CD8-positive, alpha-beta memory T cell (primary cell): Measurements from ENCODE around the gene PRKAG1. TPM values are rescaled to one million over a fixed set of nuclear protein-coding genes. Genes with fewer than 3 reads are reported as not detected.
A peak's percentile ranks its signal among the peaks of the same experiment; 100 is the strongest.

ENCODE experiments used
- CTCF ChIA-PET: fragments of 350-600 bp; sonication (Branson Sonifier 250); formaldehyde crosslinking; loops from one replicate; lab custom pipeline; 2021; ENCODE audit warnings: antibody characterized with exemption; lab: Charles Lee
- POLR2A ChIA-PET: fragments of 350-600 bp; sonication (Branson Sonifier 250); formaldehyde crosslinking; loops from one replicate; lab custom pipeline; 2021; ENCODE audit warnings: antibody characterized with exemption; lab: Charles Lee
- DNase-seq, 5 donors: peaks; one replicate each; pipeline versions ENCODE4 v3.0.0 to v3.0.0-alpha.2; 2020 to 2022; ENCODE audit warnings: mixed read lengths in 1 of 5
- H3K27ac ChIP-seq: one replicate; pipeline ENCODE4 v1.7.0; 2013; ENCODE audit warnings: low read depth, mild to moderate bottlenecking, low read length, moderate library complexity
- H3K27me3 ChIP-seq: 2 replicates; pipeline ENCODE4 v1.7.0; 2013; ENCODE audit warnings: low read length, mild to moderate bottlenecking; ENCODE audit not compliant: insufficient read depth, poor library complexity, severe bottlenecking
- H3K36me3 ChIP-seq: 2 replicates; pipeline ENCODE4 v1.7.0; 2013; ENCODE audit warnings: mild to moderate bottlenecking, low read length, moderate library complexity; ENCODE audit not compliant: insufficient read depth
- H3K4me1 ChIP-seq: 2 replicates; pipeline ENCODE4 v1.7.0; 2013; ENCODE audit warnings: mild to moderate bottlenecking, low read length, moderate library complexity; ENCODE audit not compliant: insufficient read depth
- H3K4me3 ChIP-seq: 2 replicates; pipeline ENCODE4 v1.7.0; 2013; ENCODE audit warnings: mild to moderate bottlenecking, low read length
- H3K9me3 ChIP-seq: 2 replicates; pipeline ENCODE4 v1.7.0; 2013; ENCODE audit warnings: mild to moderate bottlenecking, low read length
- H3K27ac Mint-ChIP-seq, 8 donors: one replicate each; pipeline ENCODE4 v1.8.0; 2020 to 2021; ENCODE audit warnings: mixed read lengths in 8 of 8, mild to moderate bottlenecking in 6 of 8, inconsistent platforms in 3 of 8, moderate library complexity in 3 of 8
- H3K27me3 Mint-ChIP-seq, 2 donors: one replicate each; pipeline ENCODE4 v1.8.0; 2020 to 2021; ENCODE audit warnings: mixed read lengths in 2 of 2, mild to moderate bottlenecking in 1 of 2, moderate library complexity in 1 of 2
- H3K36me3 Mint-ChIP-seq, 3 donors: one replicate each; pipeline ENCODE4 v1.8.0; 2020 to 2021; ENCODE audit warnings: mixed read lengths in 3 of 3, inconsistent platforms in 1 of 3, mild to moderate bottlenecking in 1 of 3
- H3K4me1 Mint-ChIP-seq, 3 donors: one replicate each; pipeline ENCODE4 v1.8.0; 2020 to 2021; ENCODE audit warnings: mixed read lengths in 3 of 3, inconsistent platforms in 1 of 3, mild to moderate bottlenecking in 1 of 3
- H3K4me3 Mint-ChIP-seq, 7 donors: one replicate each; pipeline ENCODE4 v1.8.0; 2020 to 2021; ENCODE audit warnings: mixed read lengths in 7 of 7, mild to moderate bottlenecking in 6 of 7, moderate library complexity in 4 of 7, inconsistent platforms in 2 of 7
- H3K9me3 Mint-ChIP-seq, 5 donors: one replicate each; pipeline ENCODE4 v1.8.0; 2020 to 2022; ENCODE audit warnings: mixed read lengths in 5 of 5, mild to moderate bottlenecking in 3 of 5, moderate library complexity in 2 of 5, inconsistent platforms in 1 of 5
- polyA plus RNA-seq: library from polyadenylated mRNA; unstranded; fragments of 300-500 nt; fragmentation: Illumina TruSeq; gene quantifications from one replicate; pipeline ENCODE4 v1.2.3, GENCODE V29; 2021
- total RNA-seq, 2 experiments: library from RNA; stranded (reverse); gene quantifications; one replicate each; pipeline ENCODE4 v1.2.3, GENCODE V29; 2021

Gene PRKAG1
- total and polyA plus RNA-seq, 3 experiments from 2014 or later: 45.9 to 78.3 (median 73.3) TPM

DNA sequence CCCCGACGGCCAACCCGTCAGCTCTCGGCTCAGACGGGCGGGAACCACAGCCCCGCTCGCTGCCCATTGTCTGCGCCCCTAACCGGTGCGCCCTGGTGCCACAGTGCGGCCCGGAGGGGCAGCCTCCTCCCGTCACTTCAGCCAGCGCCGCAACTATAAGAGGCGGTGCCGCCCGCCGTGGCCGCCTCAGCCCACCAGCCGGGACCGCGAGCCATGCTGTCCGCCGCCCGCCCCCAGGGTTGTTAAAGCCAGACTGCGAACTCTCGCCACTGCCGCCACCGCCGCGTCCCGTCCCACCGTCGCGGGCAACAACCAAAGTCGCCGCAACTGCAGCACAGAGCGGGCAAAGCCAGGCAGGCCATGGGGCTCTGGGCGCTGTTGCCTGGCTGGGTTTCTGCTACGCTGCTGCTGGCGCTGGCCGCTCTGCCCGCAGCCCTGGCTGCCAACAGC, 40.3 kb downstream of the PRKAG1 start, which contains the start of gene WNT1:
Gene WNT1 (plus strand): TSS at position 32 of the 450 bp plus-strand sequence. CDS start 329 bp downstream, at position 361.
- Mint-ChIP-seq H3K27ac (peak within 1 kb of the TSS; percentile 5 to 99 (median 92)), H3K36me3 (peaks cover 0 to 6% (median 2%) of the 10 kb centered on the region in 3 donors), H3K4me3 (peak within 1 kb of the TSS; percentile 86 to 97 (median 90)), H3K9me3 (no peaks in the 10 kb centered on the region), H3K4me1 (peaks cover 43 to 56% (median 52%) of the 10 kb centered on the region in 3 donors), H3K27me3 (peaks cover 5 to 15% of the 10 kb centered on the region in 2 donors)
- Histone ChIP-seq H3K36me3 (no peaks in the 10 kb centered on the region), H3K27me3 (peaks cover 18% of the 10 kb centered on the region), H3K27ac (no peak within 1 kb of the TSS), H3K4me1 (peaks cover 48% of the 10 kb centered on the region), H3K9me3 (no peaks in the 10 kb centered on the region), H3K4me3 (peak within 1 kb of the TSS; percentile 89)
- POLR2A ChIA-PET: interaction anchor here (1.0 to 3.4 kb wide), 3 partner anchors 21 to 53 kb away, joined by 3 to 18 read pairs (median 9); partner anchors contain the start of genes ARF3 and FKBP11
- CTCF ChIA-PET: interaction anchor here (0.9 to 18.0 kb wide), 25 partner anchors 9 to 162 kb away, joined by 3 to 237 read pairs (median 6); partner anchors contain the start of genes ARF3, DDN, DDX23 and FKBP11
- DNase-seq: peak in 2 of 5 donors; percentile 4 to 30

DNA sequence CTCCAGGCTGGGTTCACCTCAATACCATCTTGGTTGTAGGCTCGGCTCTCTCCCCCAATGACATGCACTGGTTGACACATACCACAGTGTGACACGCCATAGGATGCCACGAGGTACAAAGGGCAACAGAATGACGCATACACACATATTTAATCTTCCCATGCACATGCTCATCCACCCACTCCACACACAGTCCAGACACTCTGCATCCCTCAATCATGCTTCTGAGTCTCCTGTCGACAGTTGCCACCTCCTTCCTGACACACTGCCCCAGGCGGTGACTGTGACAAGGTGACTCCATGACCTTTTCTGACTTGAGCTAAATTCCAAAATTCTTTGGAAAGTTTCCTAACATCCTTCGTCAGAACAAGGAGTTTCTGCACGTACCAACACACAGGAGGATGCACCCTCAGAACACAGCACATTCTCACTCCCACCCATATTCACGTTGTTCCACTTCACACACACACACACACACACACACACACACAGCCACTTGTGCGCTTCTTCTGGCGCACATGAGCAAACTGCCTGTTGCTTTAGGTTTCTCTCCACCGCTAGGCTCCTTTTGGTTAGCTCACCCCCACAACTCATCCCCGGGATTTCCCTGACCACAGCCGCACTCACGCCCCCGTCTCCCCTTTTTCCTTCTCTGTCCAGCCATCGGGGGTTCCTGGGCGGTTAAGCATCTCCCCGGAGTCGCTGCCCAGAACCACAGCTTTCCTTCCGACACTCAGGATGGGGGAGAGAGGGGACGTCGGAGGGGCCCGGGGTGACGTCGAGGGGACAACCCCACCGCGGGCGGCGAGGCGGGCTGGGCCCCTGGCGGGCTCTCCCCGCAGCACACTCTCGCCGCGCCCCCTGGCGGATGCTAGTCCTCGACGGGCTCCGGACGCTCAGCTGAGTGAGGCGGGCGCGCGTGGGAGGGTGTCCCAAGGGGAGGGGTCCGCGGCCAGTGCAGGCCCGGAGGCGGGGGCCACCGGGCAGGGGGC, 41.0 kb downstream of the PRKAG1 start:
- H3K4me3 Mint-ChIP-seq: peak overlapping the region; percentile 63 to 73 (median 71)
- CTCF ChIA-PET: interaction anchor here (0.9 to 18.0 kb wide), 31 partner anchors 10 to 162 kb away, joined by 3 to 237 read pairs (median 5); partner anchors contain the start of genes ARF3, DDN, DDX23 and FKBP11
- H3K4me1 ChIP-seq: peaks cover 49% of the 10 kb centered on the region
- peaks cover 0 to 6% (median 2%) of the 10 kb centered on the region in 3 donors for H3K36me3 Mint-ChIP-seq
- peaks cover 43 to 58% (median 51%) of the 10 kb centered on the region in 3 donors for H3K4me1 Mint-ChIP-seq
- H3K27me3 Mint-ChIP-seq: peaks cover 12 to 23% of the 10 kb centered on the region in 2 donors
- DNase-seq: peak; percentile 77 to 87 (median 80)
- H3K9me3 ChIP-seq: no peaks in the 10 kb centered on the region
- H3K27ac Mint-ChIP-seq: peak overlapping the region in 7 of 8 donors; percentile 36 to 93 (median 87)
- no peaks in the 10 kb centered on the region for H3K36me3 ChIP-seq
- no peaks in the 10 kb centered on the region for H3K9me3 Mint-ChIP-seq
- POLR2A ChIA-PET: interaction anchor here (0.8 to 3.4 kb wide), 5 partner anchors 20 to 153 kb away, joined by 3 to 18 read pairs (median 5); partner anchors contain the start of genes ARF3 and FKBP11
- H3K4me3 ChIP-seq: peak overlapping the region; percentile 89
- peaks cover 25% of the 10 kb centered on the region for H3K27me3 ChIP-seq
- H3K27ac ChIP-seq: no peak overlapping the region

- H3K9me3 ChIP-seq: no peaks in the 10 kb centered on the region
- H3K9me3 Mint-ChIP-seq: no peaks in the 10 kb centered on the region
- peak overlapping the region in 1 of 8 donors; percentile 43 for H3K27ac Mint-ChIP-seq
- peaks cover 47% of the 10 kb centered on the region for H3K27me3 ChIP-seq
- no peak overlapping the region for H3K4me3 ChIP-seq
- DNase-seq: peak in 3 of 5 donors; percentile 25 to 53 (median 30)
- ChIA-PET CTCF (interaction anchor here (0.8 to 18.0 kb wide), 6 partner anchors 14 to 56 kb away, joined by 3 to 237 read pairs (median 5); partner anchors contain the start of genes ARF3 and DDN), POLR2A (interaction anchor here (0.7 kb wide), 1 partner anchor 16 kb away, joined by 3 read pairs; the partner anchor contains the start of gene ARF3)
- peaks cover 51% of the 10 kb centered on the region for H3K4me1 ChIP-seq
- no peak overlapping the region for H3K27ac ChIP-seq
- H3K27me3 Mint-ChIP-seq: peaks cover 34 to 35% of the 10 kb centered on the region in 2 donors
- H3K36me3 Mint-ChIP-seq: peaks cover 0 to 2% (median 0%) of the 10 kb centered on the region in 3 donors
- H3K36me3 ChIP-seq: no peaks in the 10 kb centered on the region
- H3K4me3 Mint-ChIP-seq: peak overlapping the region in 1 of 7 donors; percentile 17
- H3K4me1 Mint-ChIP-seq: peaks cover 35 to 56% (median 38%) of the 10 kb centered on the region in 3 donors
Observed at GRCh38 chr12:48973941-48974673, 44.5 kb downstream of the PRKAG1 start.

GRCh38 chr12:48973531-48973930, 45.0 kb downstream of the PRKAG1 start:
- Mint-ChIP-seq H3K27me3 (peaks cover 33 to 34% of the 10 kb centered on the region in 2 donors), H3K4me3 (peak overlapping the region in 1 of 7 donors; percentile 19), H3K27ac (no peak overlapping the region), H3K36me3 (peaks cover 0 to 2% (median 0%) of the 10 kb centered on the region in 3 donors), H3K9me3 (no peaks in the 10 kb centered on the region), H3K4me1 (peaks cover 30 to 54% (median 32%) of the 10 kb centered on the region in 3 donors)
- H3K9me3 ChIP-seq: no peaks in the 10 kb centered on the region
- no peaks in the 10 kb centered on the region for H3K36me3 ChIP-seq
- peaks cover 42% of the 10 kb centered on the region for H3K27me3 ChIP-seq
- ChIA-PET POLR2A (interaction anchor here (0.6 kb wide), 1 partner anchor 18 kb away, joined by 5 read pairs; no protein-coding TSS in a partner anchor), CTCF (interaction anchor here (1.2 to 18.0 kb wide), 5 partner anchors 15 to 57 kb away, joined by 3 to 237 read pairs (median 7); partner anchors contain the start of genes ARF3 and DDN)
- H3K4me3 ChIP-seq: no peak overlapping the region
- DNase-seq: no peak
- peaks cover 47% of the 10 kb centered on the region for H3K4me1 ChIP-seq
- no peak overlapping the region for H3K27ac ChIP-seq

GRCh38 chr12:48972952-48973483, 45.6 kb downstream of the PRKAG1 start:
- H3K9me3 Mint-ChIP-seq: no peaks in the 10 kb centered on the region
- Histone ChIP-seq H3K4me1 (peaks cover 45% of the 10 kb centered on the region), H3K36me3 (no peaks in the 10 kb centered on the region), H3K27me3 (peaks cover 42% of the 10 kb centered on the region), H3K27ac (no peak overlapping the region), H3K4me3 (no peak overlapping the region), H3K9me3 (no peaks in the 10 kb centered on the region)
- peak overlapping the region in 1 of 7 donors; percentile 19 for H3K4me3 Mint-ChIP-seq
- POLR2A ChIA-PET: interaction anchor here (0.6 kb wide), 1 partner anchor 18 kb away, joined by 5 read pairs; no protein-coding TSS in a partner anchor
- H3K27ac Mint-ChIP-seq: peak overlapping the region in 1 of 8 donors; percentile 75
- CTCF ChIA-PET: interaction anchor here (0.7 to 18.0 kb wide), 6 partner anchors 15 to 57 kb away, joined by 3 to 237 read pairs (median 5); partner anchors contain the start of genes ARF3 and DDN
- H3K36me3 Mint-ChIP-seq: peaks cover 0 to 2% (median 0%) of the 10 kb centered on the region in 3 donors
- no peak for DNase-seq
- peaks cover 33 to 34% of the 10 kb centered on the region in 2 donors for H3K27me3 Mint-ChIP-seq
- H3K4me1 Mint-ChIP-seq: peaks cover 30 to 51% (median 32%) of the 10 kb centered on the region in 3 donors

DNA sequence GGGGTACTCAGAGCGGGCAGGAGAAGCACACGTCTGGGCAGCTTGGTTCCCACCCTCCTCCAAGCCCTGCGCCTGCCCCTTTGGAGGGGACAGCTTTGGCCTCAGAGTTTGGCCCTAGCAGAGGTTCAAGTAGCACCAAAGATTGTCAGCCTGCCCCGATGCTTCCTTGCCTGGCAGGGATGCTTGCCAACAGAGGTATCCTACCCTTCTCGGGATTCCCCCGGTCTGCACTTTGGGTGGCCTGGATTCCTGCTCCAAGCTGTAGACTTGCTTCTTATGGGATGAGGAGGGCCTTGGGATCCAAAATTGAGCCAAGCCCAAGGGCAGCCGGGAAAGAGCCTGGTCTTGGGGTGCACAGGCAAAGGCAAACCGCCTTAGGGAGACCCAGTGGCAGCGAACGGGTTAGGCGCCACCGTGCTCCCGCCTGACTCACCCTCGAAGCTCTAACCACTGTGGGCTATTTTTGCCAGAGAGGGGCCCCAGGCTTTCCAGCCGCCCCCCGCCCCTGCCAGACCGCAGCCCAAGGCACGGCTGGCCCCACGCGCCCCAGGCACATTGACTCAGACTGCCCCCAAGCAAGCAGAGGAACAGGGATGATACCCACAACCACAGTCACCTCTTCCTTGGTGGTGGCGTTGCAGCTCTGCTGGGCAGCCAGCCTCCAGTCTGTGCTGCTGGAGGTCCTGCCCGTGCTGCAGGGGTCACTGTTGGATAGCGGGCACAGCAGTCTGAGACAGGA, 46.2 kb downstream of the PRKAG1 start:
- H3K4me3 ChIP-seq: no peak overlapping the region
- peaks cover 42% of the 10 kb centered on the region for H3K27me3 ChIP-seq
- CTCF ChIA-PET: interaction anchor here (0.7 to 18.0 kb wide), 5 partner anchors 9 to 47 kb away, joined by 3 to 237 read pairs (median 4); partner anchors contain the start of genes ARF3, DDN and FKBP11
- H3K4me3 Mint-ChIP-seq: peak overlapping the region in 5 of 7 donors; percentile 16 to 78 (median 73)
- no peaks in the 10 kb centered on the region for H3K9me3 Mint-ChIP-seq
- H3K27ac ChIP-seq: no peak overlapping the region
- POLR2A ChIA-PET: interaction anchor here (1.5 kb wide), 1 partner anchor 8 kb away, joined by 3 read pairs; no protein-coding TSS in a partner anchor
- peaks cover 30 to 34% of the 10 kb centered on the region in 2 donors for H3K27me3 Mint-ChIP-seq
- H3K27ac Mint-ChIP-seq: peak overlapping the region in 2 of 8 donors; percentile 47 to 75
- peaks cover 0 to 2% (median 0%) of the 10 kb centered on the region in 3 donors for H3K36me3 Mint-ChIP-seq
- H3K36me3 ChIP-seq: no peaks in the 10 kb centered on the region
- DNase-seq: no peak
- H3K4me1 Mint-ChIP-seq: peaks cover 25 to 45% (median 26%) of the 10 kb centered on the region in 3 donors
- no peaks in the 10 kb centered on the region for H3K9me3 ChIP-seq
- H3K4me1 ChIP-seq: peaks cover 39% of the 10 kb centered on the region
